Heart right ventricle (tissue), 16 donors: Measurements from ENCODE around the gene SAYSD1. TPM values are rescaled to one million over a fixed set of nuclear protein-coding genes. Genes with fewer than 3 reads are reported as not detected.

Experiments
- ATAC-seq, 8 donors: fragments of 200-7000 bp; cut with Tn5 transposase; one replicate each; pipeline ENCODE4 v1.9.1; 2020; ENCODE audit warnings: mild to moderate bottlenecking in 8 of 8, moderate library complexity in 8 of 8, moderate number of reproducible peaks in 1 of 8
- DNase-seq, 2 donors: peaks; one replicate each; pipeline ENCODE4 v3.0.0-alpha.2; 2020
- H3K27ac ChIP-seq, 10 donors: fragments of 200-600 bp; sonication (generic) in 2 of 10; one replicate each; pipeline versions ENCODE4 v1.5.0 to v1.8.0; 2020 to 2022; ENCODE audit warnings: mild to moderate bottlenecking in 3 of 10
- H3K27me3 ChIP-seq, 7 donors: fragments of 200-600 bp; one replicate each; pipeline ENCODE4 v1.8.0; 2021 to 2022; ENCODE audit warnings: mild to moderate bottlenecking in 2 of 7
- H3K36me3 ChIP-seq, 9 donors: fragments of 200-600 bp; sonication (generic) in 1 of 9; one replicate each; pipeline versions ENCODE4 v1.5.0 to v1.8.0; 2020 to 2022; ENCODE audit warnings: mild to moderate bottlenecking in 2 of 9
- H3K4me1 ChIP-seq, 9 donors: fragments of 200-600 bp; sonication (generic) in 1 of 9; one replicate each; pipeline versions ENCODE4 v1.5.0 to v1.8.0; 2020 to 2022; ENCODE audit warnings: mild to moderate bottlenecking in 4 of 9
- H3K4me3 ChIP-seq, 10 donors: fragments of 200-600 bp; sonication (generic) in 2 of 10; one replicate each; pipeline versions ENCODE4 v1.5.0 to v1.8.0; 2020 to 2022; ENCODE audit warnings: mild to moderate bottlenecking in 7 of 10, moderate library complexity in 2 of 10
- H3K9me3 ChIP-seq, 11 donors: fragments of 200-600 bp in 10 of 11; sonication (generic) in 2 of 11; one replicate each; pipeline versions ENCODE4 v1.5.0 to v1.8.0; 2013 to 2022; ENCODE audit warnings: mild to moderate bottlenecking in 2 of 11, control low read depth in 1 of 11, moderate library complexity in 1 of 11
- WGBS, 2 donors: extraction: QIAGEN DNeasy Blood & Tissue Kit; methylation state at CpG; one replicate each; pipeline ENCODE4 v1.1.7; 2013; ENCODE audit warnings: inconsistent platforms in 1 of 2; 5-methylcytosine and 5-hydroxymethylcytosine counted together
- intact Hi-C, 10 donors: fragments of 100-400 bp; cut with DNase I; formaldehyde crosslinking; loops; one replicate each; pipeline versions ENCODE4 v1.11.1 to v1.14.2; 2022
- polyA plus RNA-seq, 2 donors: library from polyadenylated mRNA; stranded (reverse); fragments of 200-250 nt; gene quantifications; one replicate each; pipeline ENCODE4 v1.2.3, GENCODE V29; 2013
- total RNA-seq, 10 donors: library from RNA; stranded (reverse); fragmentation: NEBNext Ultra II Directional in 3 of 10; extraction: Animal tissue kit (Norgen Biotek cat#: 25700) in 3 of 10; gene quantifications; one replicate each; pipeline versions ENCODE4 v1.2.1 to v1.2.4, GENCODE V29; 2021 to 2023
- TF ChIP-seq, protein P1 (sequence below), 9 donors: fragments of 200-600 bp; sonication (generic) in 2 of 9; IDR thresholded peaks; one replicate each; pipeline versions ENCODE4 v1.5.0 to v1.8.0; 2021 to 2022; ENCODE audit warnings: antibody characterized with exemption in 9 of 9, mild to moderate bottlenecking in 5 of 9, moderate library complexity in 1 of 9
- donor health status: Arrhythmogenic right ventricular cardiomyopathy.
- donor health status: ischemic (EF 13 %, LVEDD 7.1; RV severe dilation, severe dysfunction).
- donor health status: healthy with polysubstance abuse.
- donor health status: DM: no; HTN: yes; CAD: no.
- donor health status: DM: no; HTN: no; CAD: no.
- donor health status: ischemic (EF 25% LVEDD 6.9; RV normal size, moderate dysfunction).
- donor health status: ischemic (EF 25% LVEDD 5.7; RV mildly dilated, moderate dysfunction).
- donor health status: healthy.
- donor health status: DM: yes; HTN: yes; CAD: no.
- donor health status: Ischemic cardiomyopathy.
- donor health status: ischemic (EF 35%, LVEDD 5.7; RV mildly dilated, moderate dysfunction).
- donor health status: nonischemic (EF 11% LVEDD 7.7; RV severe dilation, severe dysfunction).
- donor health status: DM: yes; HTN: yes; CAD: no.
- donor health status: PGD.
- donor health status: ischemic (EF 29% LVEDD 5.4; RV normal size, mild dysfunction).
- donor health status: nonischemic (EF 23%, LVEDD 6.1; RV moderate dilation, normal function).

Gene SAYSD1
- total and polyA plus RNA-seq, 12 donors, result 6.4 to 11.5 (median 8.9) TPM

DNA sequence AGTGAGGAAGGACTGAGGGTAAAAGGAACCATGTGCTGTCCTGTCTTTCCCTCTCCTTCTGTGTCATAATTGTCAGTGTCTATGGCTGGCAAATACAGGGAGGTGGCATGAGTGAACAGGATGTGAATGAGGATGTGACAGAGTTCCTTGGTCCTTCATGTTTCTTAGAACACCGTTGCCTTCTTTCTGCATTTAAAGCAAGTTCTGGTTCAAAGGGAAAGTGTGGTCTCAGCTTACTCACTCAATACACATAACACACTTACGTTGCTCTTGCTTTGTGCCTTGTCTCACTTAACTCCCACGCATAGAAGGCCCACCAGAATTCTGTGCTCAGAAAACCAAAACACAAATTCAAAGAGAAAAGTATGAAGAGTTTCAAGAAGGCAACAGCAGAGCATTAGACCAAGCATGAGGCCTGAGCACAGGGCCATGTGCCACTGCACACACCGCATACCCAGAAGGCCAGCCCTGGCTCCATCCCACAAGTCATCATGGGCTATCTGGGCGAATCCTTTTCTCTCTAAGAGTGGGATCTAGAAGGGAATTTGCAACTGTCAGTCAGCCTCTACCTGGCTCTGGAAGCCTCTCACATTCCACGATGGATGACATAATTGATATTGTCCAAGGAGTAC is 38.9 kb upstream of the SAYSD1 start:
- H3K27ac ChIP-seq, result no peak overlapping the region
- intact Hi-C loops, result no loop called here
- TF ChIP-seq, protein P1, sequence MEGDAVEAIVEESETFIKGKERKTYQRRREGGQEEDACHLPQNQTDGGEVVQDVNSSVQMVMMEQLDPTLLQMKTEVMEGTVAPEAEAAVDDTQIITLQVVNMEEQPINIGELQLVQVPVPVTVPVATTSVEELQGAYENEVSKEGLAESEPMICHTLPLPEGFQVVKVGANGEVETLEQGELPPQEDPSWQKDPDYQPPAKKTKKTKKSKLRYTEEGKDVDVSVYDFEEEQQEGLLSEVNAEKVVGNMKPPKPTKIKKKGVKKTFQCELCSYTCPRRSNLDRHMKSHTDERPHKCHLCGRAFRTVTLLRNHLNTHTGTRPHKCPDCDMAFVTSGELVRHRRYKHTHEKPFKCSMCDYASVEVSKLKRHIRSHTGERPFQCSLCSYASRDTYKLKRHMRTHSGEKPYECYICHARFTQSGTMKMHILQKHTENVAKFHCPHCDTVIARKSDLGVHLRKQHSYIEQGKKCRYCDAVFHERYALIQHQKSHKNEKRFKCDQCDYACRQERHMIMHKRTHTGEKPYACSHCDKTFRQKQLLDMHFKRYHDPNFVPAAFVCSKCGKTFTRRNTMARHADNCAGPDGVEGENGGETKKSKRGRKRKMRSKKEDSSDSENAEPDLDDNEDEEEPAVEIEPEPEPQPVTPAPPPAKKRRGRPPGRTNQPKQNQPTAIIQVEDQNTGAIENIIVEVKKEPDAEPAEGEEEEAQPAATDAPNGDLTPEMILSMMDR (IDR thresholded peaks at IDR 0.05), result no peak
- no peaks in the 10 kb centered on the region for H3K36me3 ChIP-seq
- H3K9me3 ChIP-seq, result no peaks in the 10 kb centered on the region
- WGBS, 2 donors, result 82% methylated on average over 6 of the region's 6 CpGs
- no peak for DNase-seq
- H3K4me3 ChIP-seq, result no peak overlapping the region
- ATAC-seq, result no peak
- peaks cover 0 to 12% (median 0%) of the 10 kb centered on the region in 9 donors for H3K4me1 ChIP-seq
- peaks cover 0 to 37% (median 14%) of the 10 kb centered on the region in 7 donors for H3K27me3 ChIP-seq

DNA sequence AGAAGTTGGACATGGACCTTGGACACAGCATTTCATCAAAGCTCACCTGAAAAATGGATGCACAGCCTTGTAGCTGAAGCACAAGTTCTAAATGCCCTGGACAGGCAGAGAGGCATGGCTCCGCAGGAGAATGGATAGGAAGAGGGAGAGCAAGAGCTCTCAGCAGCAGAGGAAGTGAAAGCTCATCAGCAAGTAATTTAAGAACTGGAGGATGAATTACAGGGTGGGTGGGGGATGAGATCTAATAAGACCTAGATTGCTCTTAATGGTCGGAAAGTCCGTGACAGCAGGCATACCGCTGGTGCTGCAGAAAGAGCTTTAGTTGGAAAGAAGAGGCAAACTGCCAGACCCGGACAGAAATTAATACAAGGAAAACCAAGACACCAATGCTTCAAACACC is 37.3 kb upstream of the SAYSD1 start:
- DNase-seq, result no peak
- intact Hi-C loops, result no loop called here
- Histone ChIP-seq H3K36me3 (no peaks in the 10 kb centered on the region), H3K27ac (peak overlapping the region in 1 of 10 donors; percentile 14), H3K4me1 (peaks cover 0 to 12% (median 0%) of the 10 kb centered on the region in 9 donors), H3K4me3 (no peak overlapping the region), H3K9me3 (no peaks in the 10 kb centered on the region), H3K27me3 (peaks cover 0 to 45% (median 23%) of the 10 kb centered on the region in 7 donors)
- TF ChIP-seq, protein P1 (IDR thresholded peaks at IDR 0.05), result no peak
- WGBS, 2 donors, result 53 to 56% methylated on average over 5 of the region's 5 CpGs
- no peak for ATAC-seq

- no peaks in the 10 kb centered on the region for H3K36me3 ChIP-seq
- H3K27me3 ChIP-seq, result peaks cover 0 to 48% (median 23%) of the 10 kb centered on the region in 7 donors
- ATAC-seq (peak in 1 of 8 donors; percentile 44), DNase-seq (no peak)
- TF ChIP-seq, protein P1 (IDR thresholded peaks at IDR 0.05), result no peak
- intact Hi-C loops, result no loop called here
- 45 to 54% methylated on average over 3 of the region's 3 CpGs for WGBS, 2 donors
- no peaks in the 10 kb centered on the region for H3K9me3 ChIP-seq
- H3K4me3 ChIP-seq, result no peak overlapping the region
- H3K27ac ChIP-seq, result peak overlapping the region in 1 of 10 donors; percentile 14
- H3K4me1 ChIP-seq, result peaks cover 0 to 12% (median 0%) of the 10 kb centered on the region in 9 donors
These were observed 36.2 kb upstream of the SAYSD1 start for GRCh38 chr6:39151211-39151610.

DNA sequence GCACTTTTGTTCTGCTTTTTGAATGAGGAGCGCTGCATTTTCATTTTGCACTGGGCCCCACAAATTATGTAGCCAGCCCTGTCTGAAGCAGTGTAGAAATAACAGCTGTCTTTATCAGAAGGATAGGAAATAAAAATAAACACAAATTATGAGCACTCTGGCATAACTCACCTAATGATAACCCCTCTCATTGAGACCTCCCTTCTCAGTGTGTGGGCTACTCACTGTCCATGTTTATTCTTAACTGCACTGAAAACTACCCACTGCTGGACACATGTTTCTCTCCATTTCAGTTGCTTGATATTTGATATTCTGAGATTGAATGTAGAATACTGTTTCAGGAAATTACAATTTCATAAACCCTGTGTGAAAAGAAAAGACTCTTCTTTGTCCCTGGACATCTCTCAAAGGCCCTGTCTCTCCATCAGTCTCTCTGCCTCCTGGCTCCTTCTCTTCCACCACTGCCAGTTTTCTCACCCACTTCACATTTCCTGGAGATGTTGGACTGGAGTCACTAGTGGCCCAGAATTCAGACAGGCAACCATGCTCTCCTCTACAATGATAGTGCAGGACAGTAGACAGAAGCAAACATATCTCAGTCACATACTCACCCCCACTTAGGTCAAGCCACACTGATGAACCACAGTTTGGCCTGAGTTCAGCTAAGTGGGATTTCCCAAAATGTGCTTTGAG is 29.6 kb upstream of the SAYSD1 start:
- intact Hi-C loops, result no loop called here
- Histone ChIP-seq H3K9me3 (peaks cover 0 to 3% (median 0%) of the 10 kb centered on the region in 11 donors), H3K27ac (no peak overlapping the region), H3K36me3 (no peaks in the 10 kb centered on the region), H3K4me3 (no peak overlapping the region), H3K4me1 (peaks cover 0 to 11% (median 0%) of the 10 kb centered on the region in 9 donors), H3K27me3 (peaks cover 0 to 44% (median 15%) of the 10 kb centered on the region in 7 donors)
- DNase-seq (no peak), ATAC-seq (no peak)
- TF ChIP-seq, protein P1 (IDR thresholded peaks at IDR 0.05), result no peak
- WGBS, 2 donors, result 93 to 97% methylated on average over 1 of the region's 1 CpG
